HepG2 (cell line): Measurements from ENCODE around the gene SUSD6. TPM values are rescaled to one million over a fixed set of nuclear protein-coding genes. Genes with fewer than 3 reads are reported as not detected.
A peak's percentile ranks its signal among the peaks of the same experiment; 100 is the strongest.

ENCODE experiments used
- ATAC-seq: fragments of 200-7000 bp; cut with Tn5 transposase; 3 replicates; pipeline ENCODE4 v1.9.1; 2020; ENCODE audit warnings: mild to moderate bottlenecking, moderate library complexity
- BruUV-seq: library from RNA; stranded (reverse); fragments of 400-500 nt; replicated peaks from 2 replicates; lab custom pipeline; 2021; lab: Mats Ljungman, UMichigan
- CTCF ChIA-PET: fragments of 300-600 bp; formaldehyde crosslinking; extraction: SDS; loops from one replicate; lab custom pipeline; 2021; ENCODE audit warnings: low total read pairs, inconsistent platforms, low intra/inter-chr PET ratio; lab: Yijun Ruan, JAX
- POLR2A ChIA-PET: fragments of 350-600 bp; sonication (Branson Sonifier 250); formaldehyde crosslinking; loops from one replicate; lab custom pipeline; 2020; ENCODE audit warnings: antibody characterized with exemption, inconsistent platforms; lab: Yijun Ruan, JAX
- DNase-seq: peaks from one replicate; pipeline ENCODE4 v3.0.0-alpha.2; 2015; ENCODE audit warnings: low spot score
- FAIRE-seq: peaks from 3 replicates; lab custom pipeline; 2011; peaks lifted over from hg19 to GRCh38; lab: Jason Lieb, UNC
- H2AFZ ChIP-seq: one replicate; pipeline ENCODE4 v1.6.1; 2011; ENCODE audit warnings: low read length, inconsistent platforms
- H3K27ac ChIP-seq: fragments of 300-600 bp; 3 replicates; pipeline ENCODE4 v1.8.0; 2011; ENCODE audit warnings: mixed run types, mild to moderate bottlenecking, mixed read lengths, low read length, inconsistent platforms; ENCODE audit not compliant: insufficient read depth; ENCODE audit errors: extremely low read length
- H3K27me3 ChIP-seq, 2 experiments: fragments of 200-600 bp in 1 of 2; 2 replicates in 1 of 2; 3 replicates in 1 of 2; pipeline versions ENCODE4 v1.6.0 to v1.8.0; 2011; ENCODE audit warnings: low read length in 2 of 2, mild to moderate bottlenecking in 2 of 2, moderate library complexity in 2 of 2, inconsistent platforms in 1 of 2; ENCODE audit not compliant: insufficient read depth in 2 of 2, control insufficient read depth in 1 of 2
- H3K36me3 ChIP-seq, 2 experiments: fragments of 200-600 bp in 1 of 2; replicated peaks in 1 of 2; 2 replicates in 1 of 2; 3 replicates in 1 of 2; pipeline versions ENCODE4 v1.5.1 to v1.8.0; 2011; ENCODE audit warnings: low read length in 2 of 2, inconsistent platforms in 1 of 2; ENCODE audit not compliant: insufficient read depth in 2 of 2, control insufficient read depth in 1 of 2
- H3K4me1 ChIP-seq: 2 replicates; pipeline ENCODE4 v1.5.1; 2012; ENCODE audit warnings: low read length, inconsistent platforms; ENCODE audit not compliant: insufficient read depth
- H3K4me2 ChIP-seq: 2 replicates; pipeline ENCODE4 v1.6.0; 2011; ENCODE audit warnings: low read depth, low read length, inconsistent platforms
- H3K4me3 ChIP-seq, 3 experiments: fragments of 200-600 bp in 1 of 3; sonication (generic), shearing (Covaris generic) in 1 of 3; replicated peaks in 1 of 3; 2 replicates each; pipeline ENCODE4 v1.5.1; 2011 to 2016; ENCODE audit warnings: low read length in 3 of 3, inconsistent platforms in 2 of 3, low read depth in 2 of 3, mild to moderate bottlenecking in 2 of 3, control low read depth in 1 of 3, mixed read lengths in 1 of 3; ENCODE audit not compliant: insufficient read depth in 1 of 3
- H3K79me2 ChIP-seq: one replicate; pipeline ENCODE4 v1.6.1; 2011; ENCODE audit warnings: low read length, inconsistent platforms; ENCODE audit not compliant: insufficient read depth
- H3K9ac ChIP-seq: 2 replicates; pipeline ENCODE4 v1.6.0; 2011; ENCODE audit warnings: mild to moderate bottlenecking, low read depth, low read length, inconsistent platforms; ENCODE audit not compliant: insufficient read depth
- H3K9me3 ChIP-seq: 2 replicates; pipeline ENCODE4 v1.5.1; 2012; ENCODE audit warnings: mild to moderate bottlenecking, low read length
- H4K20me1 ChIP-seq: 2 replicates; pipeline ENCODE4 v1.6.0; 2011; ENCODE audit warnings: inconsistent platforms, mild to moderate bottlenecking, low read length, moderate library complexity; ENCODE audit not compliant: insufficient read depth
- BCL6 ChIP-seq: IDR thresholded peaks from 2 replicates; pipeline ENCODE4 v1.6.1; 2016; ENCODE audit warnings: missing genetic modification reagents, missing compliant biosample characterization
- KDM2A ChIP-seq: sonication (generic); formaldehyde crosslinking; IDR thresholded peaks from 2 replicates; pipeline ENCODE4 v1.4.0; 2020; ENCODE audit warnings: low read depth, missing genetic modification reagents, borderline replicate concordance
- MAX ChIP-seq: IDR thresholded peaks from 2 replicates; pipeline ENCODE4 v1.6.1; 2012; ENCODE audit warnings: inconsistent platforms
- MIER2 ChIP-seq: IDR thresholded peaks from 2 replicates; pipeline ENCODE4 v1.6.1; 2016; ENCODE audit warnings: missing biosample characterization, missing genetic modification reagents
- NR0B2 ChIP-seq: sonication (generic); formaldehyde crosslinking; IDR thresholded peaks from 2 replicates; pipeline ENCODE4 v1.4.0; 2020; ENCODE audit warnings: mild to moderate bottlenecking, missing genetic modification reagents
- NR2F6 ChIP-seq, 2 experiments: IDR thresholded peaks; 2 replicates each; pipeline ENCODE4 v1.6.1; 2016; ENCODE audit warnings: antibody characterized with exemption in 1 of 2, mild to moderate bottlenecking in 1 of 2
- PRPF4 ChIP-seq: fragments of 200-400 bp; formaldehyde crosslinking; IDR thresholded peaks from 2 replicates; pipeline ENCODE4 v1.6.1; 2016; ENCODE audit warnings: low read length, low read depth; ENCODE audit not compliant: poor library complexity, severe bottlenecking
- UBTF ChIP-seq: sonication (generic); formaldehyde crosslinking; IDR thresholded peaks from 2 replicates; pipeline ENCODE4 v1.4.0; 2020; ENCODE audit warnings: mild to moderate bottlenecking, missing genetic modification reagents
- ZNF263 ChIP-seq: sonication (generic); formaldehyde crosslinking; IDR thresholded peaks from 2 replicates; pipeline ENCODE4 v1.4.0; 2020; ENCODE audit warnings: missing genetic modification reagents
- ZNF513 ChIP-seq: sonication (generic); formaldehyde crosslinking; conservative IDR thresholded peaks from 2 replicates; pipeline ENCODE4 v1.5.0; 2020; ENCODE audit warnings: missing genetic modification reagents
- ZSCAN12 ChIP-seq: sonication (generic); formaldehyde crosslinking; IDR thresholded peaks from 2 replicates; pipeline ENCODE4 v1.9.0; 2021; ENCODE audit warnings: mild to moderate bottlenecking, missing genetic modification reagents
- WGBS: methylation state at CpG from one replicate; pipeline ENCODE4 v1.1.6; 2017; ENCODE audit warnings: low lambda C conversion rate; 5-methylcytosine and 5-hydroxymethylcytosine counted together
- in situ Hi-C: cut with HindIII; loops from 2 replicates; pipeline ENCODE4 v1.10.0; 2017; ENCODE audit warnings: low pct_unique_long_range_greater_than_20kb; ENCODE audit not compliant: extremely low pct_ligation_motif_present
- intact Hi-C: fragments of 100-400 bp; cut with micrococcal nuclease; formaldehyde crosslinking; loops from one replicate; pipeline ENCODE4 v1.10.0; 2022; ENCODE audit not compliant: unreplicated experiment
- polyA plus RNA-seq, 8 experiments: library from polyadenylated mRNA; depleted of rRNA in 3 of 8; stranded (reverse) in 7 of 8; unstranded in 1 of 8; fragments of >200 nt; fragmentation: Illumina TruSeq in 4 of 8; extraction: Trizol in 4 of 8; gene quantifications; 2 replicates each; pipeline versions ENCODE4 v1.2.1 to v1.2.3, GENCODE V29; 2011 to 2016; ENCODE audit warnings: low read depth in 4 of 8, missing spikeins in 1 of 8, mixed read lengths in 1 of 8; ENCODE audit not compliant: insufficient read depth in 1 of 8
- total RNA-seq, 5 experiments: library from RNA; depleted of rRNA; stranded (reverse); fragments of >200 nt; fragmentation: Illumina TruSeq; extraction: Trizol; gene quantifications; 2 replicates each; pipeline ENCODE4 v1.2.3, GENCODE V29; 2016; ENCODE audit warnings: low read depth in 1 of 5
- TF ChIP-seq, protein P1 (sequence below): sonication (generic); formaldehyde crosslinking; IDR thresholded peaks from 2 replicates; pipeline ENCODE4 v1.9.0; 2022; ENCODE audit warnings: missing genetic modification reagents, mild to moderate bottlenecking, borderline replicate concordance
- TF ChIP-seq, protein P2 (sequence below): IDR thresholded peaks from 2 replicates; pipeline ENCODE4 v1.6.1; 2018; ENCODE audit warnings: missing genetic modification reagents, mild to moderate bottlenecking, missing compliant biosample characterization

The SUSD6 gene
- total and polyA plus RNA-seq, 2 of the 13 experiments (the other 11 are each of a cell fraction or from before 2014, with no cell fraction given): 7.2 to 7.4 TPM

- Histone ChIP-seq H2AFZ (no peak within 1 kb of the TSS), H3K79me2 (no peaks in the 10 kb centered on the region), H3K4me2 (peak within 1 kb of the TSS; percentile 82), H3K27me3 (peaks cover 0 to 62% of the 10 kb centered on the region in 2 experiments), H3K27ac (no peak within 1 kb of the TSS), H3K9ac (no peak within 1 kb of the TSS), H3K4me1 (peaks cover 35% of the 10 kb centered on the region), H4K20me1 (no peaks in the 10 kb centered on the region), H3K36me3 (no peaks in the 10 kb centered on the region), H3K9me3 (no peaks in the 10 kb centered on the region), H3K4me3 (peak within 1 kb of the TSS; percentile 45 to 61 (median 46); a peak in 4 of 6 replicates)
- in situ Hi-C loops: loop anchor here (5.0 kb wide), 1 partner anchor 37 kb away; no protein-coding TSS in a partner anchor
- peak; percentile 79 for ATAC-seq
- ChIA-PET POLR2A (no interaction called here), CTCF (interaction anchor here (0.7 to 1.8 kb wide), 3 partner anchors 27 to 70 kb away, joined by 3 to 16 read pairs (median 5); no protein-coding TSS in a partner anchor)
- BruUV-seq: no TSS peak
- peak; percentile 28 for DNase-seq
- intact Hi-C loops: loop anchor here (1.0 to 2.0 kb wide), 3 partner anchors 26 to 332 kb away; no protein-coding TSS in a partner anchor
- 5% methylated on average over 40 of the region's 52 CpGs for WGBS
- peak; percentile 65 for FAIRE-seq
- TF ChIP-seq ZNF513 (CRISPR knock-in tag) (no peak), KDM2A (CRISPR knock-in tag) (peak; percentile 67; the same call in 1 of the 2 replicates), BCL6 (CRISPR knock-in tag) (no peak), ZNF263 (CRISPR knock-in tag) (peak; percentile 60; the same call in 1 of the 2 replicates), UBTF (peak; percentile 68; the same call in 1 of the 2 replicates), NR0B2 (no peak), PRPF4 (no peak), ZSCAN12 (CRISPR knock-in tag) (no peak), NR2F6 (IDR thresholded peaks at IDR 0.05) (no peak), NR2F6 (CRISPR knock-in tag; IDR thresholded peaks at IDR 0.05) (no peak), MAX (0 out of 2 replicates have a peak, but pooled peaks have one; percentile 15), MIER2 (CRISPR knock-in tag) (no peak)
- TF ChIP-seq, protein P1, sequence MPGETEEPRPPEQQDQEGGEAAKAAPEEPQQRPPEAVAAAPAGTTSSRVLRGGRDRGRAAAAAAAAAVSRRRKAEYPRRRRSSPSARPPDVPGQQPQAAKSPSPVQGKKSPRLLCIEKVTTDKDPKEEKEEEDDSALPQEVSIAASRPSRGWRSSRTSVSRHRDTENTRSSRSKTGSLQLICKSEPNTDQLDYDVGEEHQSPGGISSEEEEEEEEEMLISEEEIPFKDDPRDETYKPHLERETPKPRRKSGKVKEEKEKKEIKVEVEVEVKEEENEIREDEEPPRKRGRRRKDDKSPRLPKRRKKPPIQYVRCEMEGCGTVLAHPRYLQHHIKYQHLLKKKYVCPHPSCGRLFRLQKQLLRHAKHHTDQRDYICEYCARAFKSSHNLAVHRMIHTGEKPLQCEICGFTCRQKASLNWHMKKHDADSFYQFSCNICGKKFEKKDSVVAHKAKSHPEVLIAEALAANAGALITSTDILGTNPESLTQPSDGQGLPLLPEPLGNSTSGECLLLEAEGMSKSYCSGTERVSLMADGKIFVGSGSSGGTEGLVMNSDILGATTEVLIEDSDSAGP (CRISPR knock-in tag): no peak
- TF ChIP-seq, protein P2, sequence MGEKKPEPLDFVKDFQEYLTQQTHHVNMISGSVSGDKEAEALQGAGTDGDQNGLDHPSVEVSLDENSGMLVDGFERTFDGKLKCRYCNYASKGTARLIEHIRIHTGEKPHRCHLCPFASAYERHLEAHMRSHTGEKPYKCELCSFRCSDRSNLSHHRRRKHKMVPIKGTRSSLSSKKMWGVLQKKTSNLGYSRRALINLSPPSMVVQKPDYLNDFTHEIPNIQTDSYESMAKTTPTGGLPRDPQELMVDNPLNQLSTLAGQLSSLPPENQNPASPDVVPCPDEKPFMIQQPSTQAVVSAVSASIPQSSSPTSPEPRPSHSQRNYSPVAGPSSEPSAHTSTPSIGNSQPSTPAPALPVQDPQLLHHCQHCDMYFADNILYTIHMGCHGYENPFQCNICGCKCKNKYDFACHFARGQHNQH (CRISPR knock-in tag): peak; percentile 16; the same call in 1 of the 2 replicates
Observed at GRCh38 chr14:69574263-69574953, 37.0 kb upstream of the SUSD6 start, which contains the start of gene CCDC177. CCDC177 (minus strand) TSS chr14:69574871; CDS start chr14:69573622, 1,249 bp downstream.
